GM18505 (cell line): ENCODE measurements around the gene PITPNM1.
"Not testable (repeated sequence)": the region's sequence is repeated elsewhere in the genome, so short reads cannot be mapped to it uniquely, and the experiment has no call there.

Experiments used
- ATAC-seq: cut with Tn5 transposase; IDR thresholded peaks from one replicate; pipeline ENCODE4 v1.9.1; 2021; ENCODE audit not compliant: unreplicated experiment
- POLR2A ChIP-seq: IDR thresholded peaks from 4 replicates; pipeline ENCODE4 v1.6.1; 2011; ENCODE audit warnings: borderline replicate concordance; ENCODE audit not compliant: insufficient read depth, insufficient read length; ENCODE audit errors: extremely low read depth

PITPNM1 gene

DNA sequence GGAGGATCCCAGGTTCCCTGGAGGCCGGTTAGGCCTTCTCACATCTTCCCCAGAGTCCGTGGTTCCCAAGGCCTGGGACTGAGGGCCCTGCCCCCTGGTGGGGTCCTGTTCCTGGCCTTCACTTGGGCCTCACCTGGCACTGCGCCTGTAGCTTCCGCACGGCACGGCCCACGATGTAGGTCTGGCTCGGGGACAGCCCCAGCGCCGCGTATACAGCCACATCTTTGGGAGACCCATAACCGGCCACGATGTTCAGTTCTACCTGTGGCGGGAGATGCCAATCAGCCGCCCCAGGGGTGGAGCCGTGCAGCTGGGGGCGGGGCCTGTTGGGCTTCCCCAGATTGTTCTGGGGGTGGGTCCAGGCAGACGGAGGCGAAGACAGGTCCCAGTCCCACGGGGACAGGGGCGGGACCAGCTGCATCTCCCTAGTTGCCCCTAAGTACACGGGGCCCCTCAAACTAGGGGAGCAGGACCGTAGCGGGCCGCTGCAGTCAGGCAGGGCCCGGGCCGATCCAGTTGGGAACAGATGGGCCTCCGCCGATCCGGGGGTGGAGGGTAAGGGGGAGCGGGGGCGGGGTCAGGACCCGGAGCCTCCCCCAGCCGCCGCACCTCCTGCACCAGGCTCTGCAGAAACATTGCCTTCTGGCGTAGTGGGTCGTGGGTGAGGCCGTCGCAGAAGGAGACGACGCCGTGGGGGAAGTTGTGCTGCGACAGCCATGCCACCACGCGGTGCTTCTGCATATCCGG, 12.2 kb downstream of the PITPNM1 start:
- ATAC-seq = no peak
- no peak for TF ChIP-seq POLR2A

DNA sequence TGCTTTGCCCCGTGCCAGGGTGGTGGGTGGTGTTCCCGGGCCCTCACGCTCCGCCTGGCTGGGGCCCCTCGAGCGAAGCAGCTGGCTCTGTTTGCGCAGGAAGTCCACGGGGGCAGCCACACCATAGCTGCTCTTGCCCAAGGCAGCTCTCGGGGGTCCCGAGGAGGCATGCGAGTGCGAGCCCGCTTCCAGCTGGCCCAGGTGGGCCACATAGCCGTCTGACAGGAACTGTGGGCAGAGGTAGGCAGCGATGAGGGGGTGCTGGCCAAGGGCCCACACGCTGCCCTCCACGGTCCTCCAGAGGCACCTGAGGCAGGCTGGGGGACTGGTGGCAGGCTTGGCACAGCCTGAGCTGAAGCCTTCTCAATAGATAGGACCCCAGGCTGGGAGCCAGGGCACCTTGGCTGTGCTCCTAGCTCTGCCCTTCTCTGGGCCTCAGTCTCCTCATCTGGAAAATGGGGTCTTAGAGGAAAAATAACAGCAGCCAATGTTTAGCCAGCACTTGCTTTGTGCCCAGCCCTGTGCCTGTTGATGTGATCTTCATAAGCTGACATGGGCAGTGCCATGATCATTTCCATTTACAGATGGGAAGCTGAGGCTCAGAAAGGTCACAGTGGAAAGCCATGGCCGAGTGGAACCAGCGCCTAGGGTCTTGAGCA, 13.0 kb downstream of the PITPNM1 start:
- no peak for ATAC-seq
- no peak for TF ChIP-seq POLR2A

DNA sequence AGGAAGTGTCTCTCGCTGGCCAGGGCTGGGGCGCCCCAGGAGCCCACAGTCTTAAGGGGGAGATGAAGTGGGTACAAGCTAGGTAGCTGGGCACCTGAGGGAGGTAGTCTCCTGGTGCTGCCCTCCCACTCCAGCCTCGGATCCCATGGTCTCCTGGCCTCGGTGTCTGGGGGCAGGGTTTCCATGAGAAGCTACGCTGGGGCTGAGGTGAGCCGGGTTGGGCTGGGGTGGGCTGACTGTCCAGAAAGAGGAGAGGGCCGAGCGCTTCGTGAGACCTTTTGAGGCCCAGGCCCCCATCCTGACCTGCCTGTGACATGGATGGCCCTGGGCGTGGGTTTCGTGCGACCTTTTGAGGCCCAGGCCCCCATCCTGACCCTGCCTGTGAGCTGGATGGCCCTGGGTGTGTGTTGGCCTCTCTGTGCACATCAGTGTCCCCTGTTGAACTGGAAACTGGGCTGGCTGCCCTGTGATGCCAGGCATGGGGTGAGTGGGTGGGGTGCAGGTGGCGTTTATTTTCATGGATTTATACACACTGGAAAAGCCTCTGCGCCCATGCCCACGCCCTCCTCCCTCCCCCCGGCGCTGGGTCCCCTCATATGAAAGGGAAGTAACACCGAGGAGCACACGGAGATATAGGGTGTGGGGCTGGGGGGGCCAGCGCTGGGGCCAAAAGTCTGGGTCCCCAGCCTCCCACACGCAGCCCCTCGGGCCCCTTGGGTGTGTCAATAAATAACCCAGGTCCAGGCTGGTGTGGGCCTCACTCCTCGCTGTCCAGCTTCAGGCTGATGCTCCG, 13.7 kb downstream of the PITPNM1 start:
- no peak for ATAC-seq
- peak; percentile 28 for TF ChIP-seq POLR2A

DNA sequence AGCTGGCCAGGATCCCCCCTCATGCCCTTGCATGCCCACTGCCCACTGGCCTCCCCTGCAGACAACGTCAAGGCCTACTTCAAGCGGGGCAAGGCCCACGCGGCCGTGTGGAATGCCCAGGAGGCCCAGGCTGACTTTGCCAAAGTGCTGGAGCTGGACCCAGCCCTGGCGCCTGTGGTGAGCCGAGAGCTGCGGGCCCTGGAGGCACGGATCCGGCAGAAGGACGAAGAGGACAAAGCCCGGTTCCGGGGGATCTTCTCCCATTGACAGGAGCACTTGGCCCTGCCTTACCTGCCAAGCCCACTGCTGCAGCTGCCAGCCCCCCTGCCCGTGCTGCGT, 14.5 kb downstream of the PITPNM1 start:
- TF ChIP-seq POLR2A = no peak
- ATAC-seq = no peak

DNA sequence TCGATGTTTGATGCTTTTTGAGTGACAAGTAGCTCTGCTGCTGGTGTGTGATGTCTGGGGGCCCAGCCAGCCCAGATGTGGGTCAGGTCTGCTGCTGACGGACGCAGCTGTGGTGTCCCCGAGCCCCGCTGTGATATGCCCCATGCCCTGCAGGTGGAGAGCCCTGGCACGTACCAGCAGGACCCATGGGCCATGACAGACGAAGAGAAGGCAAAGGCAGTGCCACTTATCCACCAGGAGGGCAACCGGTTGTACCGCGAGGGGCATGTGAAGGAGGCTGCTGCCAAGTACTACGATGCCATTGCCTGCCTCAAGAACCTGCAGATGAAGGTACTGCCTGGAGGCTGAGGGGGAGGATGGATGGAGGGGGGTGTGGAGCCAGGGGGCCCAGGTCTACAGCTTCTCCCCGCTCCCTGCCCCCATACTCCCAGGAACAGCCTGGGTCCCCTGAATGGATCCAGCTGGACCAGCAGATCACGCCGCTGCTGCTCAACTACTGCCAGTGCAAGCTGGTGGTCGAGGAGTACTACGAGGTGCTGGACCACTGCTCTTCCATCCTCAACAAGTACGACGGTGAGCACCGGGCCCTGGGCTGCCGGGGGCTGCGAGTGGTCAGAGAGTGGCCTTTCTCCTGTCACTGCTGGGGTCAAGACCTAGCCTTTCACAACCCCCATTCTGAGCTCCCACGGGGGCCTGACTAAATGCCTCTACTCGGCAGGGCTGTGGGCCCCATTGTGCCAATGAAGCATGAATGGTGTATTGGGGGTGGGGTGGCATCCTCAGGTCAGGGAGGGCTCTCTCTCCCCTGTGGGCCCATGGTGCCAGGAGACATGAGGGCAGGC, 15.1 kb downstream of the PITPNM1 start:
- TF ChIP-seq POLR2A = no peak

DNA sequence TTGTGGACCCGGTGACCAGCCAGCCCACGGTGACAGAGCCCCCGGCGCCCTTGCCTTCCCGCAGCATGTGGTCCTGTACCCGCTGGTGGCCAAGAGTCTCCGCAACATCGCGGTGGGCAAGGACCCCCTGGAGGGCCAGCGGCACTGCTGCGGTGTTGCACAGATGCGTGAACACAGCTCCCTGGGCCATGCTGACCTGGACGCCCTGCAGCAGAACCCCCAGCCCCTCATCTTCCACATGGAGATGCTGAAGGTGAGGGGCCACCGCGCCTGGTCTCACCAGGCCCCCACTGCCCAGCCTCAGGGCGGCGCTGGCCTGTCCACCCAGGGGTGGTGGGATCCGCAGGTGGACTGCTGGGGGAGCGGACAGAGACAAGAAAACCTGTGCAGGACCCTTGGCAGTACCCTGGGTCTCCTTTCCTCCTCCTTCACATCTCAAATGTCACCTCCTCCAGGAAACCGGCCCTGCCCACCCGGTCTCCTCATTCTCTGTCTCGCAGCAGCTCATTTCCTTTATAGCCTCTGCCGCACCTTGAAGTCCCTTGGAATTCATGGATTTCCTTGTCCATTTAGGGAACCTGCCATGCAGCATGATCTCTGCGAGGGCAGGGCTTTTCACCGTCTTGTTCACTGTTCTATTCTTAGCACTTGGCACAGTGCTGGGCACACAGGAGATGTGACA, 15.8 kb downstream of the PITPNM1 start:
- TF ChIP-seq POLR2A = no peak

More for the DNA sequence above, 15.1 kb downstream of the PITPNM1 start:
- ATAC-seq = no peak

DNA sequence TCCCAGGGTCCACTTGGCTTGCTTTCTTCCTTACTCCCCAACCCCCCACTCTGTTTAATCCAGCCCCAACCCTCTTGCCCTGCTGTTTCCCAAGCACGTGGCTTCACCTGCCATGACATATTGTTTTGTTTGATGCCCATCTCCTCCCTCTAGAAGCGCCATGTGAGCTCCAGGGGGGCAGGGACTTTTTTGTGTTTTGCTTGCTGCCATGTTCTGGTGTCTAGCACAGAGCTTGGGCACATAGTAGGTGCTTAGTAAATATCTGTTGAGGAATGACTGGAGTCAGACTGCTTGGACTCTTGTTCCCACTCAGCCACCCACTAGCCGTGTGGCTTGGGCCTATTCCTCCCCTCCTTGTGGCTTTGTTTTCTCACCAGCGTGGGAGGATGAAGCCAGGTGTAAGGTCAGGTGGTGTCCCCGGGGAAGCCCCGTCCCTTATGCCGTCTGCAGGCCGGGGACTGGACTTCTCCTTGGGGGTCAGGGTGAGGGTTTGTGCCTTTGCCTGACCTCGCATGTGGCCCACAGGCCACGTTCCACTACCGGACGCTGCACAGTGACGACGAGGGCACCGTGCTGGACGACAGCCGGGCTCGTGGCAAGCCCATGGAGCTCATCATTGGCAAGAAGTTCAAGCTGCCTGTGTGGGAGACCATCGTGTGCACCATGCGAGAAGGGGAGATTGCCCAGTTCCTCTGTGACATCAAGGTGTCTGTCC, 18.5 kb downstream of the PITPNM1 start:
- no peak for ATAC-seq
- TF ChIP-seq POLR2A = peak; percentile 41

More for the DNA sequence above, 15.8 kb downstream of the PITPNM1 start:
- no peak for ATAC-seq

DNA sequence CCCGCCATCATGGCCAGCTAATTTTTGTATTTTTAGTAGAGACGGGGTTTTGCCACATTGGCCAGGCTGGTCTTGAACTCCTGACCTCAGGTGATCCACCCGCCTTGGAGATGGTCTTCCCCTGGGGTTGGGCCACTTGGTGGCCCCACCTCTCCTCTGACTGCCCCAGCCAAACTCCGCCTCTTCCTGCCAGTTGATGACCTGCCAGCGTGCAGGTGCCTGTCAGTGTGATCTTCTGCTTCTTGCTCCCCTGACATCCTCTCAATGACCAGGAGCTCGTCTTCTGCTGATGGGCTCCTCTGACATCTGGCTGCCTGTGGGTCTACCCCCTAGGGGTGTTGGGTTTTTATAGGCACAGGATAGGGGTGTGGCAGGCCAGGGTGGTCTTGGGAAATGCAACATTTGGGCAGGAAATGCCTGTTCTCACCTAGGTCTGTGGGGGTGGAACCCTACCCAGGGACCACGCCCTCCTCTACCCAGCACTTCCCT, 19.2 kb downstream of the PITPNM1 start:
- TF ChIP-seq POLR2A = peak; percentile 84
- not testable (repeated sequence) for ATAC-seq

DNA sequence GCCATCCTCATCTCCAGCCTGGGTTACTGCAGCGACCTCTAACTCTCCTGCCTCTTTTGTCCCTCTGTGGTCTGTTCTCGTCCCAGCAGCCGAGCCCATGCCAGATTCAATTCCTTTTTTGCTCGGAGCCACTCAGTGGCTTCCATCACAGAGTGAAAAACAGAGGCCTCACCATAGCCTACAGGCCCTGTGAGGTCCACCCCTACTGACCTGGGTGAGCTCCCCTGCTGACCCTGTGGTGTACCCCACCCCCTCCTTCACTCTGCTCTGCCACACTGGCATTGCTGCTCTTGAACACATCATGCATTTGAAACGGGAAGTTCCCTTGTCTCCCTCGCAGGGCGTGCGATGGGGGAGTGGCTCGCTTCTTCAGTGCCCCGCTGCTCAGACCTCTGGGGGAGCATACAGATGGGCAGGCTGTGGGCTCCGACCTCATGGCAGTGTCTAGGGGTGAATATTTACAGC, 20.3 kb downstream of the PITPNM1 start:
- peak; percentile 24 for TF ChIP-seq POLR2A
- no peak for ATAC-seq

DNA sequence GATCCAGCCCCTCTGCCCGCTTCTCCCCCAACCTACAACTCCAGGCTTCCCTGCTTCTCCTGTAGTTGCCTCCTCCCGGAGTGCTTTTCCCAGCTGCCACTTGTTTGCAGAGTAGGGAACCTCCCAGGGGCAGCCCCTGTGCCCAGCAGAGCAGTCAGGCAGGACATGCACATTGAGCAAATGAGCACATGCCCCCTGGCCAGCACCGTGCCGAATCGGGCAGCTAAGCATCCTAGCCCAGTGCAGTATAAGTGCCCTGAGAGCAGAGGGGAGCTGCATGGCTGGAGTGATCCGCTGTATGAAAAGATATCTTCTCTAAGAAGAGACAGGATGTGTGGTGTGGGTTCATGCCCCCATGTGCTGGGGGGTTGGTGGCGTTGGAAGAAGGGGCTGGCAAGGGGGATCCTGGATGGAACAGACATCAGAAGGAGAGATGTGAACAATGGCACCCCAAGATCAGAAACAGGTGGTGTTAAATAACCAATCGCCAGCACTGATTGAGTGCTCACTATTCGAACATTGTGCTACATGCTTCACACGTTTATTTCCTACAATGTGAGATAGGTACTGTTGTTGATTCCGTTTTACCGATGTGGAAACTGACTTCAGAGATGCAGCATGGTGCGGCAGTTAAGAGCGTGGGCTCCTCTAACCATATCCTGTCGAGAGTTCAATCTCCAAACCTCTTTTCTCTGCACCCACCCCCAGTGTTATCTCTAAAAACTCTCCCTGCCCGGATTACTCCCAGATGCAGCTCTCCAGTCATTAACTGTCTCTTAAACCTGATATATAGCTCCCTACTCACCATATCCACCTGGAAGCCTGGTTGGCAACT, 21.1 kb downstream of the PITPNM1 start:
- peak; percentile 10 for TF ChIP-seq POLR2A
- no peak for ATAC-seq
